ENCODE measurements around the gene RAB36. TPM values are rescaled to one million over a fixed set of nuclear protein-coding genes. Genes with fewer than 3 reads are reported as not detected.

Gene RAB36, protein sequence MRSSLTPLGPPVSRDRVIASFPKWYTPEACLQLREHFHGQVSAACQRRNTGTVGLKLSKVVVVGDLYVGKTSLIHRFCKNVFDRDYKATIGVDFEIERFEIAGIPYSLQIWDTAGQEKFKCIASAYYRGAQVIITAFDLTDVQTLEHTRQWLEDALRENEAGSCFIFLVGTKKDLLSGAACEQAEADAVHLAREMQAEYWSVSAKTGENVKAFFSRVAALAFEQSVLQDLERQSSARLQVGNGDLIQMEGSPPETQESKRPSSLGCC
- 1.5 and 3.3 TPM in 2 replicates for total RNA-seq

DNA sequence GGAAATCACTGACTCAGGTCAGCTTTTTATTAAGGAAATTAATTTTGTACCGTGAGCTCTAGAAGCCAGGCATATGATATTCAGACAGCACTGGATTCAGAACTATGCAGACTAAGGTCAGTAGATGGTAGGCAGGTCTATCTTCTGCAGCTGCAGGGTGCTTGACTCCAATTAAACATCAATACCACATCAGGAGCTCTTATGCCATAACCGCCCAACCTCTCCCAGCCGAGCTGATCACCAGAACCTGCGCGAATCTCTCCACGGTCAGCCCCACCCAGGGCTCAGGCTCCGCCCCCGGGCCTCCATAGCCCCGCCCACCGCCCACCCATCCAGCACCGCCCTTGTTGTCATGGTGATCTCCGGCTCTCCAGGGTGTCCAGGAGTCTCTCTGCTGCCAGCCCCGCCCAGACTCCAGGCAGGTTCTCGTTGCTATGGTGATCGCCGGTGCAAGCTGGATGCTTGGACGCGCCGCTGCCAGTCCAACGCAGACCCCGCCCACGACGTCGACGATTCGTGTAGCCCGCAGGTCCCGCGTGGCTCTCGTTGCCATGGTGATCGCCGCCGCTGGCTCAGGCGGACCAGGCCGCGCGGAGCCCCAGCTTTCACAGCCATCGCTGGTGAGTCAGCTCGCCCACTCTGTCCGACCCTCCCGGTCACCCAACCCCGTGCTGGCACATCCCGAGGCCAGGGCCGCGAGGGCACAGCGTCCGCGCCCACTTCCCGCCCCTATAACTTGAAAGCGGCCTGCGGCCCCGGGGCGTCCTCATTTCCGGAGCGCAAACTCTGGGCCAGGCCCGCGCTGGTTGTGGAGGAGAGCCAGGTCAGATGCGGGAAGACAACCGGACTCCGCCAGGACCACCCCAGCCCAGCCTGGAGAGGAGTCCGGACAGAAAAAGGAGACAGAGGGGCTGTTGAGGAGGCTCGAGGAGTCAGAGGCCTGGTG lies at the start of gene RAB36:
RAB36 (plus strand) TSS at position 546 of the 946 bp plus-strand sequence. CDS start 1,140 bp downstream, outside the sequence.

DNA sequence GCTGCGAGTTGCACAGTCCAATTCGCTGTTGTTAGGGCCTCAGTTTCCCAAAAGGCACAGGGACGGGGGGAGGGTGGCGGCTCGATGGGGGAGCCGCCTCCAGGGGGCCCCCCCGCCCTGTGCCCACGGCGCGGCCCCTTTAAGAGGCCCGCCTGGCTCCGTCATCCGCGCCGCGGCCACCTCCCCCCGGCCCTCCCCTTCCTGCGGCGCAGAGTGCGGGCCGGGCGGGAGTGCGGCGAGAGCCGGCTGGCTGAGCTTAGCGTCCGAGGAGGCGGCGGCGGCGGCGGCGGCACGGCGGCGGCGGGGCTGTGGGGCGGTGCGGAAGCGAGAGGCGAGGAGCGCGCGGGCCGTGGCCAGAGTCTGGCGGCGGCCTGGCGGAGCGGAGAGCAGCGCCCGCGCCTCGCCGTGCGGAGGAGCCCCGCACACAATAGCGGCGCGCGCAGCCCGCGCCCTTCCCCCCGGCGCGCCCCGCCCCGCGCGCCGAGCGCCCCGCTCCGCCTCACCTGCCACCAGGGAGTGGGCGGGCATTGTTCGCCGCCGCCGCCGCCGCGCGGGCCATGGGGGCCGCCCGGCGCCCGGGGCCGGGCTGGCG lies 35.1 kb downstream of the RAB36 start, which contains the start of gene BCR:
BCR (plus strand) TSS at position 209 of the 592 bp plus-strand sequence. CDS start 452 bp downstream, outside the sequence.

Small RNA genes within 50 kb of the gene (small RNA-seq; reads per million reads assigned to genes)
- not detected for gene BCRP8
- gene RF00017 = not detected
- gene RF00066 = not detected

Other genes with a start within 250 kb of the RAB36 start
- gene GNAZ, start 75.0 kb upstream of the RAB36 start, total RNA-seq = 1.7 and 3.6 TPM in 2 replicates
- 0.07 TPM in 1 of 2 replicates, not detected in the other for gene RSPH14, start 3.5 kb upstream of the RAB36 start, total RNA-seq
- gene BCR, start 35.0 kb downstream of the RAB36 start, total RNA-seq = 127 and 141 TPM in 2 replicates

Data from thoracic aorta endothelial cell (primary cell).